GM21447 (cell line): ENCODE results near the gene CMTM2.
"Not testable (repeated sequence)": the region's sequence is repeated elsewhere in the genome, so short reads cannot be mapped to it uniquely, and the experiment has no call there.

ENCODE experiments used
- ATAC-seq: cut with Tn5 transposase; IDR thresholded peaks from one replicate; pipeline ENCODE4 v1.9.1; 2021; ENCODE audit not compliant: unreplicated experiment

Gene CMTM2

GRCh38 chr16:66552286-66553177, 26.7 kb upstream of the CMTM2 start, which contains the start of gene CKLF:
TSS of gene CKLF (plus strand) at chr16:66552576. CDS start at chr16:66552716, 140 bp downstream.
- peak; percentile 71 for ATAC-seq

GRCh38 chr16:66553223-66553622, 26.0 kb upstream of the CMTM2 start:
- no peak for ATAC-seq

GRCh38 chr16:66554021-66554420, 25.2 kb upstream of the CMTM2 start:
- ATAC-seq, result no peak

- ATAC-seq, result no peak
Observed at GRCh38 chr16:66554495-66554894, 24.8 kb upstream of the CMTM2 start.

- ATAC-seq, result no peak
Observed at GRCh38 chr16:66560107-66560506, 19.2 kb upstream of the CMTM2 start.

GRCh38 chr16:66561381-66562080, 17.7 kb upstream of the CMTM2 start:
- no peak for ATAC-seq

- ATAC-seq, result no peak
Observed at GRCh38 chr16:66562409-66562808, 16.9 kb upstream of the CMTM2 start.

GRCh38 chr16:66562986-66563385, 16.3 kb upstream of the CMTM2 start:
- ATAC-seq, result no peak

GRCh38 chr16:66563574-66564334, 15.5 kb upstream of the CMTM2 start:
- ATAC-seq, result no peak

- ATAC-seq, result no peak
Observed at GRCh38 chr16:66566051-66566901, 13.0 kb upstream of the CMTM2 start, which contains the start of gene CMTM1. TSS of gene CMTM1 (plus strand) at chr16:66566439. CDS start at chr16:66566514, 75 bp downstream.

- ATAC-seq, result not testable (repeated sequence)
Observed at GRCh38 chr16:66567270-66567669, 12.0 kb upstream of the CMTM2 start.

- no peak for ATAC-seq
Observed at GRCh38 chr16:66568355-66568754, 10.9 kb upstream of the CMTM2 start.

- ATAC-seq, result no peak
Observed at GRCh38 chr16:66569131-66569530, 10.1 kb upstream of the CMTM2 start.

- ATAC-seq, result no peak
Observed at GRCh38 chr16:66569827-66570405, 9.3 kb upstream of the CMTM2 start.

- no peak for ATAC-seq
Observed at GRCh38 chr16:66572356-66572755, 6.9 kb upstream of the CMTM2 start.

GRCh38 chr16:66574081-66574480, 5.2 kb upstream of the CMTM2 start:
- ATAC-seq, result no peak

GRCh38 chr16:66574531-66574930, 4.7 kb upstream of the CMTM2 start:
- ATAC-seq, result no peak

- no peak for ATAC-seq
Observed at GRCh38 chr16:66575060-66575459, 4.2 kb upstream of the CMTM2 start.

- ATAC-seq, result no peak
Observed at GRCh38 chr16:66576296-66576695, 3.0 kb upstream of the CMTM2 start.

GRCh38 chr16:66580605-66581209, 1.4 kb downstream of the CMTM2 start:
- no peak for ATAC-seq
